ENCODE data around the gene TTC7B. TPM values are rescaled to one million over a fixed set of nuclear protein-coding genes. Genes with fewer than 3 reads are reported as not detected.

The TTC7B gene
- total and polyA plus RNA-seq, 10 of the 15 experiments (the other 5 are each of a cell fraction or from before 2014, with no cell fraction given) = under 0.01 to 1.1 (median 0.26) TPM; not detected in 2

GRCh38 chr14:90807060-90807459 is 9.2 kb downstream of the TTC7B start:
- RAD21 ChIA-PET (ENCODE audit: unreplicated experiment) = no interaction called here
- H3K9ac ChIP-seq (ENCODE audit: control insufficient read depth, insufficient read depth, low read length) = no peak overlapping the region
- no peak for FAIRE-seq
- no peak for DNase-seq (ENCODE audit: low read depth, low spot score)
- H3K9me3 ChIP-seq (replicated peaks; ENCODE audit: control insufficient read depth, insufficient read depth, low read length) = no peaks in the 10 kb centered on the region
- SMC1A ChIA-PET (ENCODE audit: uncharacterized antibody, unreplicated experiment) = no interaction called here
- no peak overlapping the region for H3K27ac ChIP-seq (ENCODE audit: control insufficient read depth, insufficient read depth)
- no peaks in the 10 kb centered on the region for H3K4me1 ChIP-seq (ENCODE audit: control insufficient read depth, insufficient read depth, low read length)
- no peaks in the 10 kb centered on the region for H4K20me1 ChIP-seq (ENCODE audit: control insufficient read depth, insufficient read depth)
- in situ Hi-C loops (cut with MboI) = no loop called here
- H3K36me3 ChIP-seq (ENCODE audit: control insufficient read depth in 2 of 2, insufficient read depth in 2 of 2, low read length in 1 of 2) = no peaks in the 10 kb centered on the region
- H2AFZ ChIP-seq (ENCODE audit: control insufficient read depth, low read depth, low read length) = no peak overlapping the region
- POLR2A ChIA-PET = no interaction called here
- 33% methylated on average over 6 of the region's 6 CpGs for WGBS (ENCODE audit: insufficient coverage, insufficient replicate concordance, low lambda C conversion rate, missing lambda C conversion rate)
- H3K27me3 ChIP-seq (replicated peaks in 1 of 2; ENCODE audit: control insufficient read depth in 2 of 2, insufficient read depth in 2 of 2, low read length in 1 of 2) = no peaks in the 10 kb centered on the region
- CTCF ChIA-PET = no interaction called here
- no peak overlapping the region for H3K4me3 ChIP-seq
- no peak for ATAC-seq
- TF ChIP-seq FOXM1 (IDR thresholded peaks at IDR 0.05; ENCODE audit: low read depth, low read length) (no peak), POU2F2 (IDR thresholded peaks at IDR 0.05; ENCODE audit: borderline replicate concordance, low read depth, low read length) (no peak), POLR2AphosphoS2 (IDR thresholded peaks at IDR 0.05; ENCODE audit: low read depth, low read length) (no peak), KAT2A (conservative IDR thresholded peaks at IDR 0.05; ENCODE audit: control insufficient read depth, low read depth, low read length) (no peak), SP1 (IDR thresholded peaks at IDR 0.05; ENCODE audit: low read depth, low read length) (no peak), TARDBP (IDR thresholded peaks at IDR 0.05; ENCODE audit: borderline replicate concordance) (no peak), GATAD2B (conservative IDR thresholded peaks at IDR 0.05; ENCODE audit: low read depth) (no peak), ZBED1 (IDR thresholded peaks at IDR 0.05; ENCODE audit: borderline replicate concordance) (no peak), SUPT20H (IDR thresholded peaks at IDR 0.05; ENCODE audit: borderline replicate concordance, control insufficient read depth, low read depth, low read length) (no peak)
- TF ChIP-seq, protein P1, sequence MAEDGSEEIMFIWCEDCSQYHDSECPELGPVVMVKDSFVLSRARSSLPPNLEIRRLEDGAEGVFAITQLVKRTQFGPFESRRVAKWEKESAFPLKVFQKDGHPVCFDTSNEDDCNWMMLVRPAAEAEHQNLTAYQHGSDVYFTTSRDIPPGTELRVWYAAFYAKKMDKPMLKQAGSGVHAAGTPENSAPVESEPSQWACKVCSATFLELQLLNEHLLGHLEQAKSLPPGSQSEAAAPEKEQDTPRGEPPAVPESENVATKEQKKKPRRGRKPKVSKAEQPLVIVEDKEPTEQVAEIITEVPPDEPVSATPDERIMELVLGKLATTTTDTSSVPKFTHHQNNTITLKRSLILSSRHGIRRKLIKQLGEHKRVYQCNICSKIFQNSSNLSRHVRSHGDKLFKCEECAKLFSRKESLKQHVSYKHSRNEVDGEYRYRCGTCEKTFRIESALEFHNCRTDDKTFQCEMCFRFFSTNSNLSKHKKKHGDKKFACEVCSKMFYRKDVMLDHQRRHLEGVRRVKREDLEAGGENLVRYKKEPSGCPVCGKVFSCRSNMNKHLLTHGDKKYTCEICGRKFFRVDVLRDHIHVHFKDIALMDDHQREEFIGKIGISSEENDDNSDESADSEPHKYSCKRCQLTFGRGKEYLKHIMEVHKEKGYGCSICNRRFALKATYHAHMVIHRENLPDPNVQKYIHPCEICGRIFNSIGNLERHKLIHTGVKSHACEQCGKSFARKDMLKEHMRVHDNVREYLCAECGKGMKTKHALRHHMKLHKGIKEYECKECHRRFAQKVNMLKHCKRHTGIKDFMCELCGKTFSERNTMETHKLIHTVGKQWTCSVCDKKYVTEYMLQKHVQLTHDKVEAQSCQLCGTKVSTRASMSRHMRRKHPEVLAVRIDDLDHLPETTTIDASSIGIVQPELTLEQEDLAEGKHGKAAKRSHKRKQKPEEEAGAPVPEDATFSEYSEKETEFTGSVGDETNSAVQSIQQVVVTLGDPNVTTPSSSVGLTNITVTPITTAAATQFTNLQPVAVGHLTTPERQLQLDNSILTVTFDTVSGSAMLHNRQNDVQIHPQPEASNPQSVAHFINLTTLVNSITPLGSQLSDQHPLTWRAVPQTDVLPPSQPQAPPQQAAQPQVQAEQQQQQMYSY (CRISPR knock-in tag; IDR thresholded peaks at IDR 0.05) = no peak
- no peaks in the 10 kb centered on the region for H3K79me2 ChIP-seq (ENCODE audit: control insufficient read depth, insufficient read depth, low read length)
- no peak overlapping the region for H3K4me2 ChIP-seq (ENCODE audit: control insufficient read depth, insufficient read depth)
- intact Hi-C loops (cut with micrococcal nuclease; ENCODE audit: unreplicated experiment) = no loop called here
- BruUV-seq (replicated peaks) = no TSS peak
